IPS-18c (cell line): ENCODE results near the gene ATXN1.

Source experiments
- H3K4me3 ChIP-seq: 2 replicates; pipeline ENCODE4 v1.7.0; 2013; ENCODE audit warnings: low read depth, mild to moderate bottlenecking, low read length, moderate library complexity; ENCODE audit not compliant: insufficient read depth
- H3K9me3 ChIP-seq: one replicate; pipeline ENCODE4 v1.6.1; 2013; ENCODE audit warnings: mild to moderate bottlenecking, low read length, moderate library complexity; ENCODE audit not compliant: control insufficient read depth, insufficient read depth

ATXN1 gene

GRCh38 chr6:16334671-16335070 lies 426.6 kb downstream of the ATXN1 start:
- no peaks in the 10 kb centered on the region for H3K9me3 ChIP-seq
- H3K4me3 ChIP-seq, result no peak overlapping the region

GRCh38 chr6:16333580-16333979 lies 427.7 kb downstream of the ATXN1 start:
- Histone ChIP-seq H3K9me3 (no peaks in the 10 kb centered on the region), H3K4me3 (no peak overlapping the region)

- H3K4me3 ChIP-seq, result no peak overlapping the region
Observed at GRCh38 chr6:16332175-16332542, 429.1 kb downstream of the ATXN1 start.

DNA sequence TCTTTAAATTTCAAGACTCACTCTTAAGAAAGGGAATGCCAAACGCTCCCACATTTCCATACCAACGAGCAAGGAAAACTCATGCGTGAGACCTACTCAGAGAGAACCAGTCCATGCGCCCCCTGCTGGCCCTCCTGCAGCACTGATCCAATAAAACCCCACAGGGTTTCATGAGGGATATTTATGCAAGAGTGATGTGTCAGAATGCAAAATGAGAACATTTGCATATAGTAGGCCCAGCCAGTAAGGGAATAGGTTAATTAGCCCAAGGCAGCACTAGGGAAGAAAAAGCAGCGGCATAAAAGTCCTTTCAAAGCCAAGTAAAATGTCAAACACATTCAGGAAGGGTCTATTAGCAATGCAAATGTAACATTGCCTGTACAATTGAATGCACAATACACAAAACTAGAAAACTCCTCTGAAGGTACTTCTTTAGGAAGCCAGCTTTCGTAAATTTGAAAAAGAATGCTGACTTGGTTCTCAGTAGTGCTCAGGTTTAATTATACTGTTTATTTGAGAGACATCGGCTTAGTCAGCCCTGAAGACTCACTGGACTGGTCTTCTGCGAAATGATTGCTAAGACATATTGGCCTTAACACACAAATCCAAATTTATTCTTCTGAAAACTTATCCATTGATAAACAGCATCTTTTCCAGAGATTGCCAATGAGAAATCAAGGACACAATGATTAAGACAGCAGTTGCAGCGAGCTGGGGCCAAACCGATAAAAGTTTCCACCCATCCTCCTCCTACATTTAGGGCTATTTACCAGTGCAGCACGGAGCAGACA lies 429.7 kb downstream of the ATXN1 start:
- H3K9me3 ChIP-seq, result no peaks in the 10 kb centered on the region

More at GRCh38 chr6:16332175-16332542, 429.1 kb downstream of the ATXN1 start:
- H3K9me3 ChIP-seq, result no peaks in the 10 kb centered on the region

DNA sequence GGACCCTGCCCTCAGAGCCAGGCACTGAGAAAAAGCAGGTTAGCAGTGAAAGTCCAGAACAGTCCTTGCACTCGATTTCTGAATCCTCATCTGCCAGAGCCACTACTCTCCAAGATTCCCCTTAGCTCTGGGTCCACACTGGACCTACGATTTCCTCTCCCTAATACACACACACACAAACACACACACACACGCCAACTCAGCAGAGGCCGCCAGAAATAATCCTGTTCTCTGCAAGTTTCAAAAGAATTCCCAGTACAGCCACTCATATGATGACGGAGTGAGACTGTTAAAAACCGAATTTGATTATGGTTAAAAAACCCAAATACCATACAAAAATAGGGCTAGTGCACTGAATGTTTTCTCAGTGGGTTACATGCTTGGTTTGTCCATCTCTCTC lies 432.0 kb downstream of the ATXN1 start:
- Histone ChIP-seq H3K9me3 (no peaks in the 10 kb centered on the region), H3K4me3 (no peak overlapping the region)

More for the DNA sequence above, 429.7 kb downstream of the ATXN1 start:
- no peak overlapping the region for H3K4me3 ChIP-seq

DNA sequence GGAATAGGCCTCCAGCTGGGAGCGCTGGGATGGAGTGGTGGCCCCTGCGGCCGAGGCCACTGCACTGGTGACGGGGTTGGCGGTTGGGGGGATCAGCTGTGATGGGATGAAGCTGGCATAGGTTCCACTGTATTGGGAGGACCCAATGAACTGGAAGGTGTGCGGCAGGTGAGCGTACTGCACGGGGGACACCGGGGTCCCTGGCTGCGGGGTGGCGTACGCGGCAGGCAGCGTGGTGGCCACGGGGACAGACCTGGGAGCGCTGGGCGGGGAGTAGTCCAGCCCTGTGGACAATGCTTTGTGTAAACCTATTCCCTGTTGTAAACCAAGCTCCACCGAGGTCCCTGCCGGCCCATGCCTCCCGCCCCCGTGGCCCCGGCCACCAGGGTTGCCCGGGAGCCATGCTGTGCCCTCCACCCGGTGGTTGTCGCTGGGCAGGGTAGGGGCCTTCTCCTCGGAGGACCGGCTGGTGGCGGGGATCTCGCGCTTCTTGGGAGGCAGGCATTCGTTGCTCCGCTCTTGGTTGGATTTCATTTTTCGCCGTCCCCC lies 433.4 kb downstream of the ATXN1 start:
- H3K9me3 ChIP-seq, result no peaks in the 10 kb centered on the region
- no peak overlapping the region for H3K4me3 ChIP-seq

GRCh38 chr6:16326971-16327776 lies 434.1 kb downstream of the ATXN1 start:
- H3K9me3 ChIP-seq, result no peaks in the 10 kb centered on the region
- no peak overlapping the region for H3K4me3 ChIP-seq

GRCh38 chr6:16326531-16326930 lies 434.7 kb downstream of the ATXN1 start:
- H3K4me3 ChIP-seq, result no peak overlapping the region
- H3K9me3 ChIP-seq, result no peaks in the 10 kb centered on the region

- Histone ChIP-seq H3K9me3 (peaks cover 3% of the 10 kb centered on the region), H3K4me3 (no peak overlapping the region)
Observed at GRCh38 chr6:16324606-16325225, 436.5 kb downstream of the ATXN1 start.

DNA sequence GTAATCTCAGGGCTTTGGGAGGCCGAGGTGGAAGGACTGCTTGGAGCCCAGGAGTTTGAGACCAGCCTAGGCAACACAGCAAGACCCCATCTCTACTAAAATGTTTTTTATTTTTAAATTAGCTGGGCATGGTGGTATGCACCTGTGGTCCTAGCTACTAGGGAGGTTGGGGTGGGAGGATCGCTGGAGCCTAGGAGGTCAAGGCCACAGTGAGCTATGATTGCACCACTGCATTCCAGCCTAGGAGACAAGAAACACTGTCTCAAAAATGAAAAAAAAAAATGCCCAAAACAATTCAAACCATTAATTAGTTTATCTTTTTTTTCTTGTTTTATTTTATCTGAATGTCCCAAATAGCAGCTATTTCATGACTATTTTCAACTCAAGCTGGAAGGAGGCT lies 437.1 kb downstream of the ATXN1 start:
- H3K9me3 ChIP-seq, result peaks cover 3% of the 10 kb centered on the region
- no peak overlapping the region for H3K4me3 ChIP-seq

- peaks cover 3% of the 10 kb centered on the region for H3K9me3 ChIP-seq
- no peak overlapping the region for H3K4me3 ChIP-seq
Observed at GRCh38 chr6:16322666-16323312, 438.5 kb downstream of the ATXN1 start.

DNA sequence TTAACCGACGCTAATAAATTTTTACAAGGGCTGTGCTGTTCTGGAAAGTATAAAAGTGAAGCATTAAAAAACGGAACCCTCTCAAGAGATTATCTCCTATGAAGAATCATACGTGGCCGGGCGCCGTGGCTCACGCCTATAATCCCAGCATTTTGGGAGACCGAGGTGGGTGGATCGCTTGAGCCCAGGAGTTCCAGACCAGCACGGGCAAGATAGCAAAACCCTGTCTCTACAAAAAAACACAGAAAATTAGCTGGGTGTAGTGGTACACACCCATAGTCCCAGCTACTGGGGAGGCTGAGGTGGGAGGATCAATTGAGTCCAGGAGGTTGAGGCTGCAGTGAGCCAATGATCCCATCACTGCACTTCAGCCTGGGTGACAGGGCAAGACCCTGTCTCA lies 439.4 kb downstream of the ATXN1 start:
- H3K4me3 ChIP-seq, result no peak overlapping the region
- H3K9me3 ChIP-seq, result peaks cover 3% of the 10 kb centered on the region

DNA sequence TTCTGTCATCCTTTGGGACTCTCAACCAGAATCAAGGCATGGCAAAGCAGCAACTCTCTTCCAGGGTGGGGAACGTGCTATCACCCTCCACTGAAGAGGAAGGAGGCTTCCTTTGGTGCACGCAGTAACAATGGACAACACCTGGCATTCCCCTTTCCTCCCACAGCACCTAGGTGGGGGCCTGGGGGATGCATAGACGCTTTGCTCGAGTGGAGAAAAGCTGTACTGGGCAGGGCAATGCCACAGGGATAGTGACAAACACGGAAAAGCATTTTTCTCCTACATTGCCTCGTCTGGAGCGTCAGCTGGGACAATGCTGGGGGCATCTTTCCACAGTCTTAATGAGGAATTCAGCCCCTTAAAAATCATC lies 439.9 kb downstream of the ATXN1 start:
- no peak overlapping the region for H3K4me3 ChIP-seq
- peaks cover 3% of the 10 kb centered on the region for H3K9me3 ChIP-seq

GRCh38 chr6:16320533-16321340 lies 440.5 kb downstream of the ATXN1 start:
- Histone ChIP-seq H3K9me3 (peaks cover 3% of the 10 kb centered on the region), H3K4me3 (no peak overlapping the region)

DNA sequence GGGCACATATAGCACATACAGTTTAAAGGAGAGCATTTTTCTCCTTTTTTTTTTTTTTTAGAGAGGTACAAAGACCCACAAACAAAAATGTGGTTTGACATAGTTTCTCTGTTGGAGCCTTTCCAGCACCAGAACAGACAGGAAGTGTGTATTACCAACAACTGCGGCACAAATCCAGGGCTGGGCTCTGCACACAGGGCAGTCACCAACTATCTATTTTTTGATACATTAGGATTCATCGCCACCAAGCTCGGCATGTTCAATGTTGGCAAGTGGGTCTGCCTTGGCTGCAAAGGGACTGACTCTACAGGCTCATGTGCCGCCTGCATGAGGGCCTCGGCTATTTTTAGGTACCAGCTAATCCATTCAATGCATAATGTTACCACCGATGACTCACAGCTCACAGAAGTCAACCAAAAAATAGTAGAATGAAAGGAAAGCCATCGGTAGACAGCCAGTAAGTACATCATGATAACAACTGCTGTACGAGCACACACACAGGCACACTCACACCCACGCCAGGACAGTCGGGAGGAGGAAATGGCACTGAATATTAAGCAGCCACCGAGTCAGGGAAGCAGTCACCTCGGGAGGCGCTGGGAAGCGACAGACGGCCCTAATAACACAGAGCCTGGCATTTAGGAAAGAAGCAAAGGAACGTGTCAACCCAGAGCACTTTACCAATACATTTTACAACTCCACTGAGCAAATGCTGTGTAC lies 441.3 kb downstream of the ATXN1 start:
- H3K4me3 ChIP-seq, result no peak overlapping the region

More for the DNA sequence above, 441.3 kb downstream of the ATXN1 start:
- H3K9me3 ChIP-seq, result peaks cover 3% of the 10 kb centered on the region
